ENCODE data around the gene SZRD1.

The SZRD1 gene

DNA sequence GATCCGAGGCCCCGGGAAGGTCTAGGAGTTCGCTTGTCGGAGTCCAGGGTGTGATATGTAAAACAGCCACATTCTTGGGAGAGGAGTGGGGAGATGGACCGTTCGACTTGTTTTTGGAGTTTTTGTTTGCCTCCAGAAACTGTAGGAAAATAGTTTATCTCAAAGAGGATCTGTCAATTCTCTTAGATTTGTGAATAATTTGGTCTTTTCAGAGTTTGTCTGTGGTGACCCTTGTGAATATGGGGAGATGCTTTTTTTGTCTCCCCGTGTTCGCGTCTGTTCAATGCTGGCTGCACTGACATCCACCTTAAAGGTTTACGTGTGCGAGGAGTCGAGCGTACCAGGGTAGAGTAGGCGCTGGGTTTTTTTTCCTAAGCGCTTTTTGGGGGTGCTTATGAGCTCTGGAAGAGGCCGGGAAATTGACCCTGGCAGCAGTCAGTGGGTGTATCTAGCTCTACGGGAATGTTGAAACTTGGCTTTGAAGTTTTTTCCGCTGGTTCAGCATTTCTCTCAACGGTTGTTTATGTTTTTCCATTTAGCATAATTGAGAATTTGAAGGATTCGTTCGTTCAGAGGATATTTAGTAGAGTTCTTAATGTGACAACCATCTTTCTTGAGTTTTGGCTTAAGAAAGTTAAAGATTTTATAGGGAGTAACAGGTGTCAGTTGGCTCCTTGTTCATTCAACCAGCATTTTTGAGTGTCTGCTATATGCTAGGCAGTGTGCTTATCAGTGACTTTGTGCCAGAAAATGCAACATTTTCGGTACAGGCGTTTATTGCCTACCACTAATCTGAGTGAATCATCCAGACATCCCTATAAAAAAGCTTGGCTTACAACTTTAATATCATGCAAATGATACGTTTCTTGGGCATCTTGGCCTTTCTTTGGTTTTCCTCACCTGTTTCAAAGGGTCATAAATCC, 1.2 kb downstream of the SZRD1 start:
- peak; percentile 28 for DNase-seq

DNA sequence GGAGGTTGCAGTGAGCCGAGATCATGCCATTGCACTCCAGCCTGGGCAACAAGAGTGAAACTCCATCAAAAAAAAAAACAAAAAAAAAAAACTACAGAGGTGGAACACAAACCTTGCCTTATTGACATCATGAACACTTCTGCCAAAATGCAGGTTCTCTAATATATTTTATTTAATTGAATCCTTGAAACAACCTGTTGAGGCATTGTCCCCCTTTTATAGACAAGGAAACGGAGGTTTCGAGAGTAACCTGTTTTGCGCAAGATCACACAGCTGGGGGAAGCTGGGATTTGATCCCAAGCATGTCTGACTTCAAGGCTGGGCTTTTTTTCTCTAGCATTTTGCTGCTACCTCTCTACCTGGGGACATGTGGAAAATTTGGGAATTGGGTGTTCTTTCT, 2.8 kb downstream of the SZRD1 start:
- no peak for DNase-seq

GRCh38 chr1:16371725-16372124, 4.7 kb downstream of the SZRD1 start:
- DNase-seq, result no peak

- no peak for DNase-seq
These were observed 5.7 kb downstream of the SZRD1 start for GRCh38 chr1:16372535-16373285.

DNA sequence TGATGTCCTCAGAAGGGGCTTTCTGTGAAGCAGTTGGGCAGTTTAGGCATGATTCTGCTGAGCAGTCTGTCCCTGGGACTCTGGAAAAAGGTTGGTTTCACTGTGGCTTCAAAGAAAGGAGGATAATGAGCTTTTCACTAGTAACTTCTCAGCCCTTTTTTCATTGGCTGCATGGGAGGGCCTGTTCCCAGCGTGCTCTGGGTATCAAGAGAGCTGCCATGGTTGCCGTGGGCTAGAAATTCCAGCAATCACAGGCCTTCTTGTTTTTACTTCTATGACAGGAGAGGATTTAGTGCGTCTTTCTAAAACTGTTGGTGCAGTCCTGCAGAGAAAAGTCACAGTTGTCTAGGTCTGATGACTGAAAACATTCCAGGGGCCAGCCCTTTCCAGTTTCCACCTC, 7.2 kb downstream of the SZRD1 start:
- no peak for DNase-seq

GRCh38 chr1:16375521-16376340, 8.7 kb downstream of the SZRD1 start:
- no peak for DNase-seq

DNA sequence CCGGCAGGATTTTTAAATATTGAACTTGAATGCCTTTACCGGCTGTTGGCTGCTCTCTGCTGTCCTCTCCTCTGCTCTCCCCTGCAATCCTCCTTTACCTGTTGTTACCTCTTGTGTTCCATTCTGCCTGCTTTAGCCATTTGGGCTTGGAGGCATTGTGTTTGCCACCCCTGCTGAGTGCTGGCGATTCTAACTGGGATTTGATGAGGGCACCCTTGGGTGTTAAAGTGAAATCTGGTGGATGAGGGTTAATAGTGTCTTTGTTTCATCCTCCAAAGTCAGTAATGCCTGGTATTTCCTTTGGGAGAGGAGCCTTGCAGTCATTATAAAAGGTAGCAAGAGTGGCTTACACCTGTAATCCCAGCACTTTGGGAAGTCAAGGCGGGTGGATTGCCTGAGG, 9.9 kb downstream of the SZRD1 start:
- no peak for DNase-seq

DNA sequence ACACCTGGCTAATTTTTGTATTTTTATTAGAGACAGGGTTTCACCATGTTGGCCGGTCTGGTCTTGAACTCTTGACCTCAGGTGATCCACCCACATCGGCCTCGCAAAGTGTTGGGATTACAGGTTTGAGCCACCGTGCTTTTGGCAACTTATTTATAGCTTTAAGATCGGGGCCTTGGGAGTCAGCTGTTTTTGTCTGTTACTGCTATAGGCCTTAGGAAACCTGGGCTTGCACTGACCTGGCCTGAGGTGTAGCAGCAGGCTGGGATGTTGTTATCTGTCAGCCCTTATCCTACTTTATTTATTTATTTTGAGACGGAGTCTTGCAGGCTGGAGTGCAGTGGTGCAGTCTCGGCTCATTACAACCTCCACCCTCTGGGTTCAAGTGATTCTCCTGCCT, 11.4 kb downstream of the SZRD1 start:
- no peak for DNase-seq

DNA sequence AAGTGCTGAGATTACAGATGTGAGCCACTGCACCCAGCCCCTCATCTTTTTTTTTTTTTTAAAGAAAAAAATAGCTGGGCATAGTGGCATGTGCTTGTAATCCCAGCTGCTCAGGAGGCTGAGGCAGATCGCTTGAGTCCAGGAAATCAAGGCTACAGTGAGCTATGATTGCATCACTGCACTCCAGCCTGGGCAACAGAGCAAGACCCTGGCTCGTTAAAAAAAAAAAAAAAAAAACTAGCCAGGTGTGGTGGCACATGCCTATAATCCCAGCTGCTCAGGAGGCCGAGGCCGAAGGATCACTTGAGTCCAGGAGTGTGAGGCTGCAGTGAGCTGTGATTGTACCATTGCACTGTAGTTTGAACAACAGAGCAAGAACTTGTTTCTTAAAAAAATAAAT, 13.8 kb downstream of the SZRD1 start:
- no peak for DNase-seq

- DNase-seq, result no peak
These were observed 16.8 kb downstream of the SZRD1 start for GRCh38 chr1:16383888-16384287.

DNA sequence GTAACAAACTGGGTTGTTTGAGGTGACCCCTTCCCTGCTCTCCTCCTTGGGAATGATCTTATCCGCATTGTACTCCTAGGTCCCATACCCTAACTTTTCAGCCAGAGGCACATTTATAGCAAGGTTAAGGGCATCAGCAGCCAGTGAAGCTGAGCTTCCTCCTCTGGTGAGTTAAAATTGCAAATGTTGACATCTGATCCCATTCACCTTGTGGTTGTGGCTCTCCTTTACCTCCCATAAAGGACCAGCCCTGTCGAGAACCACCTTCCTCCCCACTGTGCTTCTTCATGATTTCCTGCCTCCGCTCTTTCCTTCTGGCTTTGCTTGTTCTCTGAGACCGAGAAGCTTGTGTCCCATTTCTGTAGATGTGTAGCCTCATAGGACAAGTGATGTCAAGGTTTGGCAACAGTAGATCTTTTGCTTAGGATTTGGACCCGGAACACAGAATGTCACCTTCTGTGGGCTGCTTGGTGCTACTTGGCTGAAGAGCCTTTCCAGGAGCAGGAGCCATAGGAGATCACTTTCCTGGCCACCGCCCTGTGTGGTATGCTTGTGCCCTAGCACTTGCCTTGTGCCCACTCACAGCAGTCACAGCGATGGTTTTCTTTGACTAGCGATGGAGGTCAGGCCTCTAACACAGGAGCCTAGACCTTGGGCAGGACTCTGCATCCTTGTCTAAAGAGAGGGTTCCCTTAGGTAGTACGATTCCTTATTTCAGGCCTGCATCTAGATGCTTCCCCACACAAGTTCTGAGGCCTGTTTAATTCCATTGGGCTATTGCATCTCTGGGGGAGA, 18.8 kb downstream of the SZRD1 start:
- no peak for DNase-seq

- no peak for DNase-seq
These were observed 19.5 kb downstream of the SZRD1 start for GRCh38 chr1:16386454-16387113.

GRCh38 chr1:16387201-16388188, 20.5 kb downstream of the SZRD1 start:
- DNase-seq, result no peak

- DNase-seq, result no peak
These were observed 24.4 kb downstream of the SZRD1 start for GRCh38 chr1:16391411-16391810.

DNA sequence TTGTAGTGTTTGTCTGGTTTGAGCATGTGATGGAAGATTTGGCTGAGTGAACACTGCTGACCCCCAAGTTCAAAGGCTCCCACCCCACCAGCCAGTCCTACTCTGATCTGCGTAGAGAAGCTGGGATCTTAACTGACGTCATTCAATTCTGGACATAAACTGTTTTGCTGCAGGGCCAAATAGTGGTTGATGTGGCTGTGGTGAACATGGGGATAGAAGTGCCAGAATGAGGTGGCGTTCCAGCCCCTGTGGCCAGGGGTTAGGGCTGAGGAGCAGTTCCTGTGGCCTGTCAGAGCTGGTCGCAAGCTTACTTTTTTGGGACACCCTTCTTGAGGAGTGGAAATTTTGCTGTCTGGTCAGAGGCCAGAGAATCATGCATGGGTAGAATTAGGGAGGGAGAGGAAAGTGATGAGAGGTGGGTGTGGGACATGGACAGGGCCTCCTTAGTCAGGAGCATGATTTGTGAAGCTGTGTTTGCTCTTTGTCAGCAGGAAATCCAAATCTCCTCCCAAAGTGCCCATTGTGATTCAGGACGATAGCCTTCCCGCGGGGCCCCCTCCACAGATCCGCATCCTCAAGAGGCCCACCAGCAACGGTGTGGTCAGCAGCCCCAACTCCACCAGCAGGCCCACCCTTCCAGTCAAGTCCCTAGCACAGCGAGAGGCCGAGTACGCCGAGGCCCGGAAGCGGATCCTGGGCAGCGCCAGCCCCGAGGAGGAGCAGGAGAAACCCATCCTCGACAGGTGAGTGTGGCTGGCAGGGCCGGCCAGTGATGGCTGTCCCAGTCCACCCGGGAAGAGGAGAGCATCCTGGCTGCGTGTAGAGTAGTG, 25.9 kb downstream of the SZRD1 start:
- DNase-seq, result no peak

DNA sequence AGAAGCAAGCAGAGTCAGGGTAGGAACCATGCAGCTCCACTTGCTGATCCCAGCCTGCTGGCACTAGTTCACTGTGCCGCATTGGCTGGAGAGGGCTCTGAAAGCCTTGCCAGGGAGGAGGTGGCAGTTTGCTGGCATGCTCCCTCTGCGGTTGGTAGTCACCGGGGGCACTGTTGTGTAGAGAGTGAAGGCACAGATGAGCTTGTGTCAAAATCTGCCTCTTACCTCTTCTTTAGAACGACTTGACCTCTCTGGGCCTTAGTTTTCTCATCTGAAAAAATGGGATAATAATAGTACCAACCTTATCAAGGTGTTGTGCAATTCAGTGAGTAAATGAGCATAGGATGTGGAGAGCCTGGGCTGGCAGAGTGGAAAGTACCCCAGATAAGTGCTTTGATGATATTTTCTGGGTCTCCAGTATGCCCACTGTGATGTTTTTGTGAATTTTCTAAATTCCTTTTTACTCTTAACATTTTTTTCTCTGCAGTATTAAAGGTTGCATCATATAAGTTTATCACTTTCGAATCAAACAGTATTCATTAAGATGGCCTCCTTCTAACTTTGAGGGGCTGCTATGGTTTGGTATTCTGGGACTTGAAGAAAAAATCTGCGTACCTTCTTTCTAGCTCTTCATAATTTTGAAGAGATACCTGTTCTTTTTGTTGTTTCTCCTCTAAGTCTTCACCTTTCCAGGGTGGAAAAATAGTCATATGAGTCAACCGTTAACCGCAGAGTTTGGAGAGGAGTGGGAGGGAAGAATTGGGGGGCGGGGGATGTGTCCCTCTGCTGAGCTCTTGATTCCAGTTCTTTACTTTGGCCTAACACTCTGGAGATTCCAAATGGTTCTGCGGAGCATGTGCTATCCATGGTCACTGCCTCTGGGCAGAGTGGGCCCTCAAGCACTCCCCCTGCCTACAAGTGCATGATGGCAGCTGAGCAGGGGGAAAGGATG, 26.8 kb downstream of the SZRD1 start:
- no peak for DNase-seq

- DNase-seq, result no peak
These were observed 27.9 kb downstream of the SZRD1 start for GRCh38 chr1:16394977-16395376.

DNA sequence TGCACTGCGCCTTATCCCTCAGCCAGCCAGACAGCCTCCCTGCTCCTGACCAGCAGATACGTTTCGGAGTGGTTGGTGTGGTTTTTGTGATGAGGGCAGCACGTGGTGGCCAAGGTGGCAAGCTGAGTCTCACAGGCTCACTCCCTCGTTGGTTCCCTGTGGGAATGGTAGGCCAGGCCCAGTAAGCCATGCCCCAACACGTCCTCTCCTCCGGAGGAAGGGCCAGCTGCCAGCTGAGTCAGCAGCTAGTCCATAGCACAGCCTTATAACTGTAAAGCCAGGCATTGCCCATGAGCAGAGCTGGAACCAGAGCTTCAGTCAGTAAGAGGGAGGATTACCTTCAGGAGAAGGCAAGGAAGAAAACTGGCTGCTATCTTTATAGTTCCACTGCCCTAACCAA, 29.5 kb downstream of the SZRD1 start:
- DNase-seq, result no peak
